HG03457 (cell line): ENCODE data around the gene IL36B.
"Not testable (repeated sequence)": the region's sequence is repeated elsewhere in the genome, so short reads cannot be mapped to it uniquely, and the experiment has no call there.

Source experiments
- ATAC-seq: cut with Tn5 transposase; IDR thresholded peaks from one replicate; pipeline ENCODE4 v1.9.1; 2021; ENCODE audit warnings: moderate number of reproducible peaks; ENCODE audit not compliant: unreplicated experiment

The IL36B gene

DNA sequence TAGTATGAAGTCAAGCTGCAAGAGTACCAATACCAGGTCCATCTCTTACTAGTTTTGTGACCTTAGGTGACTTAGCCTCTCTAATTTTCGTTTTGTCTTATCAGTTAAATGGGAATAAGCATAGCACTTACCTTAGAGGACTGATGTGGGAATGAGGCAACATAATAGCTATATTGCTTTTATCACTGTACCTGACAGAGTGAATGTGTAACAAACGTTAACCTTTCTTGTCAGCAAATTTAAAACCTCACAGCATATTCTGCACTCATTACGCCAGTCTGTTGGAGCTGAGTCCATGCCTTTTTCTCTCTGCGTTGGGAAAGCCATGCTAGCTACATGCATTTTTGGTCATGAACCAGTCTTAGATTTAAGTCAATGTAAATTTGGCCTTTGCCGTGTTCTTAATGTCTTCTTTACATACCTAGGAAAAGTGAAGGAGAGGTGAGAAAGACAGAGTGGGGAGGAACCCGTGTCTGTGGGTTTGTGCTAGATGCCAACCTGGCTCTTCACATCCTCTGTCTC, at the start of gene IL36B:
IL36B (minus strand) TSS at position 472 of the 522 bp plus-strand sequence.
- no peak for ATAC-seq

GRCh38 chr2:113102133-113102532, 49.5 kb upstream of the IL36B start:
- no peak for ATAC-seq

GRCh38 chr2:113098532-113098931, 45.9 kb upstream of the IL36B start:
- ATAC-seq = no peak

DNA sequence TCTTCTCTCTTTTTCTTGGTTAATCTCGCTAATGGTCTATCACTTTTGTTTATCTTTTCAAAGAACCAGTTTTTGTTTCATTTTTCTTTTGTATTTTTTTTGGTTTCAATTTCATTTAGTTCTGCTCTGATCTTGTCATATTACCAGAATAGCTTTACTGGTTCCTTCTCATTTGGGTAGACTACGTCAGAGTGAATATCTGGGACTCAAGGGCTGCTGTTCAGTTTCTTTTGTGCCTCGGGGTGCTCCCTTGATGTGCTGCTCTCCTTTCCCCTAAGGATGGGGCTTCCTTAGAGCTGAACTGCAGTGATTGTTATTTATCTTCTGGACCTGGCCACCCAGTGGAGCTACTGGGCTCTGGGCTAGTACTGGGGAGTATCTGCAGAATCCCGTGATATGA, 45.4 kb upstream of the IL36B start:
- ATAC-seq = no peak

GRCh38 chr2:113096842-113097618, 44.4 kb upstream of the IL36B start:
- ATAC-seq = not testable (repeated sequence)

DNA sequence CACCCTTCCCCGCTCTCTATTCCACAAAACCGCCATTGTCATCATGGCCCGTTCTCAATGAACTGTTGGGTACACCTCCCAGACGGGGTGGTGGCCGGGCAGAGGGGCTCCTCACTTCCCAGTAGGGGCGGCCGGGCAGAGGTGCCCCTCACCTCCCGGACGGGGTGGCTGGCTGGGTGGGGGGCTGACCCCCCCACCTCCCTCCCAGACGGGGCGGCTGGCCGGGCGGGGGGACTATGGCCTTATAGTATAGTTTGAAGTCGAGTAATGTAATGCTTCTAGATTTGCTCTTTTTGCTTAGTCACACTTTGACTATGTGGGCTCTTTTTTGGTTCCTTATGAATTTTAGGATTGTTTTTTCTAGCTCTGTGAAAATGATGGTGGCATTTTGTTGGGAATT, 43.6 kb upstream of the IL36B start:
- not testable (repeated sequence) for ATAC-seq

- ATAC-seq = no peak
Measured at GRCh38 chr2:113093613-113093977, 40.9 kb upstream of the IL36B start.

DNA sequence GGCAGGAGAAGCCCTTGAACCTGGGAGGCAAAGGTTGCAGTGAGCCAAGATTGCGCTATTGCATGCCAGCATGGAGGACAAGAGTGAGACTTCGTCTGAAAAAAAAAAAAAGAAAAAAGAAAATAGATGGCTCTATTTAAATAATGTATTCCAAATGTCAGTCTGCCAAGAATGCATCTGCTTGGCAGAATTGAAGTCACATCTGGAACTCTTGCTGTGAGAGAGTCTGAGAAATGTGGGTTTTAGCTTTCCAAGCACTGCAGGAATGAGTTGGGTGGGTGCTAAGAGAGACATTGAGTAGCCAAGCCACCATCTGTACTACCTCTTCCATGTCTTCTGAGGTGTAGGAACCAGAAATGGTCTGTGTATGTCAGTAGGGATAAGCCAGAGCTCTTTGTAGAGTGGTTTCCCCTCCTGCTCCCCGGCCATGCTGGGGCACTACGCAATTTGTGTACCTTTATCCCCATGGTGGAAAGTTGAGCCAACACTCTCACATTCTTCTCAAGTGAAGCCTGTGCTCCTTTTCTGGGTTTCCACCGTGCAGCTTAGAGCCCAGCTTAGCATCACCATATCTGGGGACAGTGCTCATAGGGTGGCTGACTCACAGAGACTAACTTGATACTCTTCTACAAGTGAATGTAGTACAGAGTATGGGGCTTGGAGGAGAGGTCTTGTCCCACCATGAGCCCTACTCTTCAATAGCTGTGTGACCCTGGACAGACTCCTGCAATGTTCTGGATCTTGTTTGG, 40.4 kb upstream of the IL36B start:
- ATAC-seq = no peak

GRCh38 chr2:113091231-113091896, 38.7 kb upstream of the IL36B start:
- no peak for ATAC-seq

DNA sequence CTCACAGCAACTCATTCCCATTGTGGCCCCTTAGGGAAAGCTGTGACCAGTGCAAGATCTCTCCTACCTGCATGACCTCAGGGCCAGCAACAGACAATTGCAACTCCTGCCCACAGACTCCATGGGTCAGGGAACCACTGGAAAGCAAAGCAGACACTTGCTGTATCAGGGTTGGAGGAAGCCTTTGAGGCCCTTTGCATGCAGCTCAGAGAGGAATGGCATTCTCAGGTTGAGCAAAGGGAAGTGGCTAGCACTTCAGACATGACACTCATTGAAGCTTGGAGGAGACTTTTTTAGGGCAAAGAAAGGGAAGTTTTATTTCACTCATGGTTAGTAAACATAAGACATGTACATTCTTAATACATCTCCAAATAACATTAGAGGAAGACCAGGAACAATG, 37.2 kb upstream of the IL36B start:
- ATAC-seq = no peak

DNA sequence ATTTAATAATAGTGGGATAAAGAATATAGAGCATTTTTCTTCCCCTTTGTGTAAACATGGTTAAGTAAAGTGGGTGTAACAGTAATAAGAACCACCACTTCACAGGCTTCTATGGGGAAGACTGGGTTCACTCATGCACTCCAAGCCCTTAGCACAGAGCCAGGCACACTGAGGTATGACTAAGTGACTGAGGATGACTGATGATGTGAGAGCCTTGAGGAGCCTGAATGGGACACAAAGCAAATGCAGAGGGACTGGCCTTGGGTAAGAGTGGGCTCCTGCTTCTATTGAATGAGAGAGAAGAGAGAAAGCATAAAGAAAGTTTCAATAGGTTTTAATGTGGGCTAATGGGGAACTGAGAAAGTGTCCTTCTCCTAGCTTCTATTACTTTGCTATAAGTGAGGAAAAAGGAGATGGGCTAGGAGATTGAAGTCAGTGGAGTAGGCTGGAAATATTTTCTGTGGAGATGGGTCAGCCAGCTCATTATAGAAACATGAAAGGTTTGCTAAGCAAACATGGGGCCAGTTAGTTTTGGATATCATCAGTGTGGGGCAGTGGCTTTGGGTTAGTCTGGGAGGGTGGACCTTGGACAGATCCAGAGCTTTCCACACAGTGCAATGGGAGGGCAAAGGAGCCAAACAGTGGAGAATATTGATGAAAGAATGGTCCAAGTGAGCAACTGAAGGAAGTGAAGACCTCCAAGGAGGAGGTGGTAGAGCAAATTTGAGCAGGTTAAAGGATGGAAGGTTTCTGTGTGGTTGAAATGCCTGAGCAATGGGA, 35.7 kb upstream of the IL36B start:
- no peak for ATAC-seq

DNA sequence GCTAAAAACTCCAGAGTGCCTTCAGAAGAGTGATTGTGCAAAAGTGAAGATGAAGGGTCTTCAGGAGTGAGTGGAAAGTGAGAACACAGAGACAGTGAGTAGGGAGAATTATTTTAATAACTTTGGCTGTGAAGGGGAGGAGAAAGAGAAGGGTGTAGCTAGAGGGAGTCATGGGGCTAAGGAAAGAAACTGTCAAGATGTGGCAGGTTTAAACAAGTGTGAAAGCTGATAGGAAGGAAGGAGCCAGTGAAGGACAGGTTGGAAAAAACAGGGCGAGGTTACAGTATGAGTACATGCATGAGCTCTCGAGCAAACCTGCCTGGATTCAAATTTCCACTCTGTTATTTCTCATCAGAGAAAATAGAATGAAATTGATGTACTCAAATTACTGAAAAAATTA, 32.9 kb upstream of the IL36B start:
- ATAC-seq = no peak

DNA sequence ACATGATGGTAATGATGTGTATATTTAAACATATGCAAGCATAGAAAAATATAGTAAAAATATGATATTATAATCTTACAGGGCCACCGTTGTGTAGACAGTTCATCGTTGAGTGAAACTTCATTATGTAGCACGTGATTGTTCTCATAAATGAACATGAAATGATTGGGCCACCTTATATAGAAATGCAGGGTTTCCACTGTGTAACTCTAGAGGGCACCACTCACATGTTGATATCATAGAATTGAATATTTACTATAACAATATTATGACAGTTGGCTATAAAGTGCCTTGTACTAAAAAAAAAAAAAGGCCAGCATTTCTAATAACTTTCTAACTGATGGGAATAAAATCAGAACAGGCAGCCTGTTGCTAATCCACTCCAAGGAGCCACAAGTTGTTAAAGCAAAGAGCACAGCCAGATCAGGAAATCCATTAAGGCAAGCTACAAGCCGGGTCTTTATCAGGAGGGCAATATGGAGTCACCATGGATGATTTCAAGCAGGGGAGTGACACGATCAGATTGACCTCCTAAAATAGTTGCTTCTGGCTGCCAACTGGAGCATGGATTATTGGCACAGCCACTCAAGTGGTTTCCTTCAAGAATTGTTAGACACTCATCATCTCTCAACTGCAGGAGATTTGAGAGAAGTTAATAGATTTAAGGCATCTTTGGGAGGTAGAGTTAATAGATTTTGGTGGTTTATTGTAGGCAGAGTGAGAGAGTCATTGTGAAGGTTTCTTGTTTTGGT, 31.8 kb upstream of the IL36B start:
- ATAC-seq = no peak

DNA sequence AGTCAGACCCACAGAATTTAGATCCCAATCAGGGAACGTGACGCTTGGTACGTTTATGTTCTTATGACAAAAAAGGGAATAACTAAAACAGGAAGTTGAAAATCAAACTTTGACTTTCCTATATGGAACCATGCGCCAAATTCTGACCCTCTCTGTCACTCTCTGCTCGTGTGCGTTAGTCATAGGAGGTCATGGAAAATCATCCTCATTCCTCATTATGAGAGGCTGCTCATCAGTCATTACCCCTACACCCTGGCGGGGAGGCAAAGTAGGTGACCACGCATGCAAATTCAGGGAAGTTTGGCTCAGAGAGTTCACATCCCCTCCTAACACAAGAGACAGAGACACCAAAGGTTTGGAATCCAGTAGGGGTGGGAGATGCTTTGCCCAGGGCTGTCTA, 30.6 kb upstream of the IL36B start:
- no peak for ATAC-seq

- ATAC-seq = no peak
Measured at GRCh38 chr2:113081488-113082210, 29.0 kb upstream of the IL36B start.

GRCh38 chr2:113080134-113080533, 27.5 kb upstream of the IL36B start:
- no peak for ATAC-seq

DNA sequence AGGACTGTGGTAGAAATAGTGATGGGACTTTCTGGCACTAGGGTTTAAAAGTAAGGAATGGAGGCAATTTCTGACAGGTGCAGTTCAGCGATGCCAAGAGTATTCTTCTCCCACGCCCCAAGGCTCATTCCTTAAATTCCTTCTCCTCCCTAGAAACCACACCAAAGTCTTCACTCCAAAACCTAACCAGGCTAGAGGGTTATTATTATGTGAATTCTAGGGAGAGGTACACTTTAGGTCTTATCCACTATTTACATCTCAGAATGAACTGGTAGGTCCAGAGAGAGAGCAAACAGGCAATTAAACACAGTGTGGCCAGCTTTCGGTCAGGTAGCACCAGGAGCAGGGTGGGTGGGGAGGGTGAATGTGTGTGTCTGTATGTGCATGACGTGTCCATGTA, 26.5 kb upstream of the IL36B start:
- no peak for ATAC-seq

DNA sequence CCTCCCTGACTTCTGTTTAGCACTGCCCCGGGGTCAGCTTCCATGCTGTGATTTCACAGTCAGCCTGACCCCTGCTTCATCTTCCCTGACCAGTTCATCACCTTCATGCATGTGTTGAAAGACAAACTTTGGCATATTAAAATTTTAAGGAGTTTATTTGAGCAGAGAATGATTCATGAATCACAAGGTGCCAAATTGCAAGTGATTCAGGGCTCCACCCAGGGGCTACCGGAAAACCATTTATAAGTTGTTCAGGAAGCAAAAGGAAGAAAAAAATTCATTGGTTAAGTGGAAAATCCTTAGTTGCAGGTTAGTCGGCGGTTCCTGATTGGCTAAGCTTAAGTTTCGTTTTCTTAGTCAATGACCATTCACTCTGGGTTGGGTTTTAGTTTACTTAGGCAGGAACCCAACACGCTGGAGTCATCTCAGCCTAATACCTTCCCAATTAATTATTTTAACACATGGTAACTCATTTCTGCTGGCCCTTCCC, 25.7 kb upstream of the IL36B start:
- no peak for ATAC-seq

- ATAC-seq = no peak
Measured at GRCh38 chr2:113077921-113078320, 25.3 kb upstream of the IL36B start.
